HUDEP-2 (cell line): ENCODE results near the gene ARHGAP26.

Source experiments
- DNase-seq, 76 experiments: peaks; one replicate each; lab custom pipeline; 2025; ENCODE audit not compliant: unreplicated experiment in 76 of 76; lab: John Stamatoyannopoulos, UW

The ARHGAP26 gene

GRCh38 chr5:142826741-142827492, 56.7 kb downstream of the ARHGAP26 start:
- DNase-seq, result no peak

GRCh38 chr5:142827934-142828576, 57.9 kb downstream of the ARHGAP26 start:
- DNase-seq, result no peak

GRCh38 chr5:142828797-142829535, 58.8 kb downstream of the ARHGAP26 start:
- no peak for DNase-seq

- no peak for DNase-seq
These were observed 59.6 kb downstream of the ARHGAP26 start for GRCh38 chr5:142829801-142830220.

GRCh38 chr5:142830241-142831008, 60.2 kb downstream of the ARHGAP26 start:
- DNase-seq, result no peak

- DNase-seq, result no peak
These were observed 60.8 kb downstream of the ARHGAP26 start for GRCh38 chr5:142831009-142831383.

GRCh38 chr5:142832263-142832662, 62.1 kb downstream of the ARHGAP26 start:
- no peak for DNase-seq

GRCh38 chr5:142833517-142834449, 63.6 kb downstream of the ARHGAP26 start:
- DNase-seq, result no peak

GRCh38 chr5:142834504-142834903, 64.3 kb downstream of the ARHGAP26 start:
- DNase-seq, result no peak

- no peak for DNase-seq
These were observed 65.4 kb downstream of the ARHGAP26 start for GRCh38 chr5:142835540-142835939.

- no peak for DNase-seq
These were observed 65.9 kb downstream of the ARHGAP26 start for GRCh38 chr5:142836048-142836447.

GRCh38 chr5:142837081-142837725, 67.0 kb downstream of the ARHGAP26 start:
- no peak for DNase-seq

GRCh38 chr5:142838845-142839244, 68.7 kb downstream of the ARHGAP26 start:
- no peak for DNase-seq

GRCh38 chr5:142839711-142840346, 69.7 kb downstream of the ARHGAP26 start:
- DNase-seq, result no peak

- no peak for DNase-seq
These were observed 70.4 kb downstream of the ARHGAP26 start for GRCh38 chr5:142840575-142840974.

GRCh38 chr5:142841511-142842265, 71.5 kb downstream of the ARHGAP26 start:
- no peak for DNase-seq

- DNase-seq, result no peak
These were observed 73.1 kb downstream of the ARHGAP26 start for GRCh38 chr5:142842994-142843905.
